Duodenal mucosa (tissue), 2 donors: ENCODE data around the gene RANBP1.

Experiments
- H3K27ac ChIP-seq: one replicate; pipeline ENCODE4 v1.7.0; 2013; ENCODE audit warnings: low read depth, low read length
- H3K27me3 ChIP-seq, 2 donors: one replicate each; pipeline ENCODE4 v1.7.0; 2013; ENCODE audit warnings: low read length in 2 of 2, control low read depth in 1 of 2; ENCODE audit not compliant: insufficient read depth in 2 of 2, control insufficient read depth in 1 of 2
- H3K36me3 ChIP-seq, 2 donors: one replicate each; pipeline ENCODE4 v1.7.0; 2013; ENCODE audit warnings: low read length in 2 of 2, control low read depth in 1 of 2; ENCODE audit not compliant: insufficient read depth in 2 of 2, control insufficient read depth in 1 of 2
- H3K4me1 ChIP-seq, 2 donors: one replicate each; pipeline ENCODE4 v1.7.0; 2013; ENCODE audit warnings: low read length in 2 of 2, control low read depth in 1 of 2; ENCODE audit not compliant: insufficient read depth in 2 of 2, control insufficient read depth in 1 of 2
- H3K4me3 ChIP-seq, 2 donors: one replicate each; pipeline ENCODE4 v1.7.0; 2013; ENCODE audit warnings: low read length in 2 of 2, low read depth in 1 of 2
- H3K9ac ChIP-seq, 2 donors: one replicate each; pipeline ENCODE4 v1.7.0; 2013; ENCODE audit warnings: low read length in 2 of 2, low read depth in 1 of 2
- H3K9me3 ChIP-seq, 2 donors: one replicate each; pipeline ENCODE4 v1.7.0; 2013; ENCODE audit warnings: low read length in 2 of 2, control low read depth in 1 of 2; ENCODE audit not compliant: control insufficient read depth in 1 of 2

RANBP1 gene

GRCh38 chr22:20116376-20116950, 559 bp downstream of the RANBP1 start:
- no peaks in the 10 kb centered on the region for H3K9me3 ChIP-seq
- H3K9ac ChIP-seq = peak overlapping the region; percentile 77 to 85
- H3K27me3 ChIP-seq = no peaks in the 10 kb centered on the region
- H3K4me1 ChIP-seq = peaks cover 21 to 28% of the 10 kb centered on the region in 2 donors
- H3K4me3 ChIP-seq = peak overlapping the region; percentile 88 to 89
- peaks cover 15 to 62% of the 10 kb centered on the region in 2 donors for H3K36me3 ChIP-seq
- H3K27ac ChIP-seq = peak overlapping the region; percentile 75

- Histone ChIP-seq H3K27me3 (no peaks in the 10 kb centered on the region), H3K36me3 (peaks cover 17 to 65% of the 10 kb centered on the region in 2 donors), H3K4me1 (peaks cover 21 to 28% of the 10 kb centered on the region in 2 donors), H3K27ac (peak within 1 kb of the TSS; percentile 75), H3K9me3 (no peaks in the 10 kb centered on the region), H3K4me3 (peak within 1 kb of the TSS; percentile 88 to 89), H3K9ac (peak within 1 kb of the TSS; percentile 77 to 85)
Observed at GRCh38 chr22:20116951-20117632, 1.2 kb downstream of the RANBP1 start, which contains the start of gene TRMT2A. TSS of gene TRMT2A (minus strand) at chr22:20117226. CDS start at chr22:20116906, 320 bp downstream.

- Histone ChIP-seq H3K9ac (peak overlapping the region; percentile 51 to 68), H3K27ac (no peak overlapping the region), H3K27me3 (no peaks in the 10 kb centered on the region), H3K9me3 (no peaks in the 10 kb centered on the region), H3K4me1 (peaks cover 21 to 28% of the 10 kb centered on the region in 2 donors), H3K4me3 (peak overlapping the region; percentile 70 to 77), H3K36me3 (peaks cover 21 to 63% of the 10 kb centered on the region in 2 donors)
Observed at GRCh38 chr22:20117633-20118299, 1.9 kb downstream of the RANBP1 start.

GRCh38 chr22:20118300-20119020, 2.6 kb downstream of the RANBP1 start:
- peaks cover 24 to 58% of the 10 kb centered on the region in 2 donors for H3K36me3 ChIP-seq
- peaks cover 21 to 28% of the 10 kb centered on the region in 2 donors for H3K4me1 ChIP-seq
- no peaks in the 10 kb centered on the region for H3K27me3 ChIP-seq
- peak overlapping the region; percentile 70 to 77 for H3K4me3 ChIP-seq
- no peaks in the 10 kb centered on the region for H3K9me3 ChIP-seq
- H3K27ac ChIP-seq = no peak overlapping the region
- peak overlapping the region; percentile 51 to 68 for H3K9ac ChIP-seq

GRCh38 chr22:20121856-20122415, 6.0 kb downstream of the RANBP1 start:
- Histone ChIP-seq H3K9ac (no peak overlapping the region), H3K4me1 (peaks cover 9 to 15% of the 10 kb centered on the region in 2 donors), H3K27me3 (no peaks in the 10 kb centered on the region), H3K4me3 (no peak overlapping the region), H3K27ac (no peak overlapping the region), H3K36me3 (peaks cover 42 to 66% of the 10 kb centered on the region in 2 donors), H3K9me3 (no peaks in the 10 kb centered on the region)

GRCh38 chr22:20123366-20124082, 7.6 kb downstream of the RANBP1 start:
- H3K9ac ChIP-seq = no peak overlapping the region
- peaks cover 7 to 9% of the 10 kb centered on the region in 2 donors for H3K4me1 ChIP-seq
- H3K27me3 ChIP-seq = no peaks in the 10 kb centered on the region
- no peak overlapping the region for H3K27ac ChIP-seq
- no peaks in the 10 kb centered on the region for H3K9me3 ChIP-seq
- H3K4me3 ChIP-seq = no peak overlapping the region
- peaks cover 46 to 73% of the 10 kb centered on the region in 2 donors for H3K36me3 ChIP-seq

GRCh38 chr22:20124083-20124787, 8.3 kb downstream of the RANBP1 start:
- no peaks in the 10 kb centered on the region for H3K9me3 ChIP-seq
- H3K9ac ChIP-seq = no peak overlapping the region
- H3K36me3 ChIP-seq = peaks cover 46 to 71% of the 10 kb centered on the region in 2 donors
- H3K4me1 ChIP-seq = peaks cover under 1 to 10% of the 10 kb centered on the region in 2 donors
- no peaks in the 10 kb centered on the region for H3K27me3 ChIP-seq
- no peak overlapping the region for H3K4me3 ChIP-seq
- no peak overlapping the region for H3K27ac ChIP-seq

- Histone ChIP-seq H3K4me1 (peaks cover 0 to 18% of the 10 kb centered on the region in 2 donors), H3K4me3 (no peak overlapping the region), H3K36me3 (peaks cover 38 to 59% of the 10 kb centered on the region in 2 donors), H3K27ac (no peak overlapping the region), H3K9me3 (no peaks in the 10 kb centered on the region), H3K27me3 (no peaks in the 10 kb centered on the region), H3K9ac (no peak overlapping the region)
Observed at GRCh38 chr22:20125201-20126174, 9.6 kb downstream of the RANBP1 start.
